Measurements from ENCODE around the gene TPRA1.

Gene TPRA1

GRCh38 chr3:127593178-127593577 lies 2.6 kb upstream of the TPRA1 start:
- DNase-seq (ENCODE audit: low read depth in 2 of 3, low spot score in 1 of 3): no peak

DNA sequence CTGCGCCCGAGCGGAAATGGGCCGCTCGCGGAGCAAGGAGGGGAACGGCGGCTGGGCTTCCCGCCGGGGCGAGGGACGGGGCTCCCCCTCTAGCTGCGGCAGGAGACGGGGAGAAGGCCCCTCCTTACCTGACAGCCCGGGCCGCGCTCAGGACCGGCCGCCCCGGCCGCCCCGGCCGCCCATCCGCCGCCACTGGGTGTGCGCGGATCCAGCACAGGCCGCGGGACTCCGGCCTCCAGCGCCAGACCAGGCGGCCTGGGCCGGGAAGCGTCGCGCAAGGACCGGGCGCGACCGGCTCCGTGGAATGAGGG lies 296 bp downstream of the TPRA1 start:
- DNase-seq (ENCODE audit: low read depth in 2 of 3, low spot score in 1 of 3): peak in 1 of 3 donors; percentile 20

DNA sequence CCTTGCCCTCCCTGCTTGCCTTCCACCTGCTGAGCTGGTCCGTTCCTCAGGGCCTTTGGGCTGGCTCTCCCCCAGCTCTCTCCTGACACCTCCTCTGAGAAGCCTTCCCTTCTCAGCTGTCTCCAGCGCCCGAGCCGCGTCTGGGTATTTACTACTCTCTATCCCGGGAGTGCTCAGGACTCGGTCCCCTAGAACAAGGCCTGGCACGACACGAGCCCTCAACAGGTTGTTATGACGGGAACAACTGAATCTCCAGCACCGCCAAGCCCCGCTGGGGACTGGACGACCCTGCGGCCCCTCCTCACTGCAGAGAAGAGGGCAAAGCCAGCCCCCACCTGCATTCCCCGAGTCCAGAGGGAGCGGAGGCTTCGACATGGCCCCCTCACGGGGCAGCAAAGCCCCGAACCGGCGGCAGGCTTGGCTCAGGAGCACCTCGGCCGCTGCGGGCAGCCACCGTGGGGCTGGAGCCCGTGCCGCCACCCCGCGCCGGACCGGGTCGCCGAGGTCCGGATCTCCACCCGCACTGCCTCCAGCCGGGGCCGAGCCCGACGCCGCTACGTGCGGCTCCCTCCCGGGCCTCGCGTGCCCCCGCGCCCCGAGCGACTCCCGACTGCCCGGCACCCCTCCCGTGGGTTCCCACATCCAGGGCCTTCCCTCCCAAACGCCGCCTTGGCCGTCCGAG lies 792 bp downstream of the TPRA1 start:
- DNase-seq (ENCODE audit: low read depth in 2 of 3, low spot score in 1 of 3): no peak

GRCh38 chr3:127588806-127589577 lies 1.5 kb downstream of the TPRA1 start:
- no peak for DNase-seq (ENCODE audit: low read depth in 2 of 3, low spot score in 1 of 3)

- no peak for DNase-seq (ENCODE audit: low read depth in 2 of 3, low spot score in 1 of 3)
These were observed 2.7 kb downstream of the TPRA1 start for GRCh38 chr3:127587876-127588275.

- DNase-seq (ENCODE audit: low read depth in 2 of 3, low spot score in 1 of 3): no peak
These were observed 4.6 kb downstream of the TPRA1 start for GRCh38 chr3:127585813-127586413.

- no peak for DNase-seq (ENCODE audit: low read depth in 2 of 3, low spot score in 1 of 3)
These were observed 5.2 kb downstream of the TPRA1 start for GRCh38 chr3:127585163-127585812.

DNA sequence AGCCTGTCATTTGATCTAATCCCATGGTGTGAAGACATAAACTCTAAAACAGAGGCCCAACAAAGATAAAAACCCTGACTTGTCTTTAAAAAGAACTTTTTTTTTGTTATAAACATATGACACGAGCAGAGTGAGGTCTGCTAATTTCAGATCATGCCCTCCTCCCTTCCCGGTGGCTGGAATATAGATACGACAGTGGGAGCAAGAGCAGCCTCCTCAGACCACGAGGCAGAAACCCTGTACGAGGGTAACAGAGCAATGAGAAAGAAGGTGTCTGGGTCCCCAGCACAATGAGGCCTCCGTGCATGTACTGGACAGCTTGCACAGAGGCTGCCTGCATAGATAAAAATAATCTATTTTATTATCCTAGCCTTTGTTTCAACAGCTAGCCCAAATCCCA lies 5.8 kb downstream of the TPRA1 start:
- DNase-seq (ENCODE audit: low read depth in 2 of 3, low spot score in 1 of 3): no peak

DNA sequence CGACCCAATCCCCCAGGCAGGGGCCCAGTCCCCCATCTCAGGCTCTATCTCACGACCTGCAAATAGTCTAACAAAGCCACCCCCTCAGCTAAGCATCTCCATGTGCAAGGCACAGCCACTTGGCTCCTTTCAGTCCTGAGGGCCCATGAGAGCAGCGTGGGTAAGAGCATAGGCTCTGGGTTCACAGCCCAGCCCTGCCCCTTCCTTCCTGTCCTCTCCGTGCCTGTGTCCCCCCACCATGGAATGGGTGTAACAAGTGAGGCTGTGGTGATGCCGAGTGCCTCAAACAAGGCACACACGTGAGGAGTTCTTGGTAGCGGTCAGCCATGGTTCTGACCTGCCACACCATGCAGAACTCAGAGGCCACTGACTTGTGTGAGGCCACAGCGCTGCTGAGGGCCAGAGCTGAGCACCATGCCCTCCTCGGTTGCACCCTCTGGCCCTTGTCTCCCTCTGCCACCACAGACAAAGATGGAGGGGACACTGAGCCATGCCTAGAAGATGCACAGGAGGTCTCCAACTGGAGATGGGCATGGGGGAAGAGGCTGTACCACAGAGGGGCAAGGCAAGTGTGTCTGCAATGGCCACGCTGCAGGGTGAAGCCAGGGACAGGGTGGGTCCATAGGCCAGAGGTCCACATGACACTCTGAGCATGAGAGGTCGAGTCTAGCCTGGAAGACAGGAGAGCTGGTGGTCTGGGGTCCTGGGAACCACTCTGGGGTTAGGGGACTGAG lies 10.0 kb downstream of the TPRA1 start:
- no peak for DNase-seq (ENCODE audit: low read depth in 2 of 3, low spot score in 1 of 3)

DNA sequence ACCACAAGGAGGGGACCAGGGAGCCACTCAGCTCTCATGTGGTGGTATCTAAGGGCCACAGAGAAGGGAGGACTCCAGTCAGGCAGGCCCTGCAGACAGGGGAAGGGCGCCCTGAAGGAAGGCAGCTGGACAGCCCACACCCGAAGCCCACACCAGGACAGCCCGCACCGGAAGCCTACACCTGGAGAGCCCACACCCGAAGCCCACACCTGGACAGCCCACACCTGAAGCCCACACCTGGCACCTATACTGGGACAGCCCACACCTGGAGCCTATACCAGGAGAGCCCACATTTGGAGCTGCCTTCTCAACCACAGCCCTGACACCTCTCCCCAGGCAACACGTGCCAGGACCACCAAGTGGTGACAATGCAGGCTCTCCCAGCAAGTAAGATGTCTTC lies 11.7 kb downstream of the TPRA1 start:
- DNase-seq (ENCODE audit: low read depth in 2 of 3, low spot score in 1 of 3): no peak

- DNase-seq (ENCODE audit: low read depth in 2 of 3, low spot score in 1 of 3): no peak
These were observed 12.4 kb downstream of the TPRA1 start for GRCh38 chr3:127578168-127578567.

DNA sequence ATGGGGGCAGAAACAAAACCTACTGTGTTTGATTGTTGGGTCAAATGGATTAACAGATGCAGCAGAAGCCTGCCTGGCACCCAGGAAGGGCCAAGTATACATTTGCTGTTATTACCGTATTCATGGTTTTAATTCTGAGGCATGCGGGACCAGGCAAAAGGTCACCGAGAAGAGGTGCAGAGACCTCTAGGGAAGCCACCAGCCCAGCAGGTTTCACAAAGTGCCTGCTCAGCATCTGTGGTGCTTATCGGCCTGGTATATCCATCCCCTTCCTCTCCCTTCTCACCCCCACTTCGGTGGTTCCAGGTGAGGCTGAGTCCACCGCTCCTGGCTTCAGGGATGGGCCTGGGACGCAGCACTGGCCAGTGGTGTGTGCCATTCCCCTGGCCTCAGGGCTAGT lies 13.1 kb downstream of the TPRA1 start:
- DNase-seq (ENCODE audit: low read depth in 2 of 3, low spot score in 1 of 3): no peak

DNA sequence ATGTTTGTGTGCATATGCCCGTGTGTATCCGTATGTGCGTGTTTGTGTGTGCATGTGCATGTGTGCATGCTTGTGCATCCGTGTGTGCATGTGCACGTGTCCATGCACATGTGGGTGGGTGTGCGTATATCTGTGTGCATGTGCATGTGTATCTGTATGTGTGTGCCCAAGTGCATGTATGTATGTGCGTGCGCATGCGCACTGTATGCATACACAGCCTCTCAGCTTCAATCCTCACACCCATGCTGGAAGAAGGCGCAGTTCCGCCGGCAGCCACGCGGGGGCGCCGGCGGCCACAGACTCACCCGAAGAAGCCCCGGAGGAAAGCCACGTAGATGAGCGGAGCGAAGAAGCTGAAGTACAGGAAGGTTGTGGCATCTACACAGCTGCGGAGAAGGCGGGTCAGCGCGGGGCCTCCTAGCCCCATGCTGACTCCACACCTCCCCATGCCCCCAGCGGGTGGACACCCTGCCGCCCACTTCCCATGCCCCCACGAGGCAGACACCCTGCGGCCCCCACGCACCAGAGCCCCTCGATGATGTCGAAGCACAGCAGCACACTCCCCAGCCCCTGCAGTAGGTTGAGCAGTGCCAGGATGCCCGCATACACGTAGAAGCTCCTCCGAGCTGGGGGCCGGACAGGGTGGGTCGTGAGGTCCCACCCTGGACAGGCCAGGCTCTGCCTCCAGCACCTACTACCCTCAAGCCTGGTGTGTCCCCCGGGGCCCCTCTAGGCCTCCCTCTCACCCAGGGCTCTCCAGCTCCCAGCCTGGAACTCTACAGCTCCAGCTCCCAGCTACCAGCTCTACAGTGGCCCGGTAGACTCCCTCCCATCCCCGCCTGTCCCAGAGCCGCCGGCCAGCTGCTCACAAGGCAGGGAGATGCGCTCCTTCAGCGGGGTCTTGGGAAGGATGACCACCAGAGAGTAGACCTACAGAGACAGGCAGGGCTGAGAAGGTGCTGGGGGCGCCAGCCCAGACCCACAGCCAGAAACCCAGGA lies 15.4 kb downstream of the TPRA1 start:
- DNase-seq (ENCODE audit: low read depth in 2 of 3, low spot score in 1 of 3): peak; percentile 74 to 79 (median 78)

DNA sequence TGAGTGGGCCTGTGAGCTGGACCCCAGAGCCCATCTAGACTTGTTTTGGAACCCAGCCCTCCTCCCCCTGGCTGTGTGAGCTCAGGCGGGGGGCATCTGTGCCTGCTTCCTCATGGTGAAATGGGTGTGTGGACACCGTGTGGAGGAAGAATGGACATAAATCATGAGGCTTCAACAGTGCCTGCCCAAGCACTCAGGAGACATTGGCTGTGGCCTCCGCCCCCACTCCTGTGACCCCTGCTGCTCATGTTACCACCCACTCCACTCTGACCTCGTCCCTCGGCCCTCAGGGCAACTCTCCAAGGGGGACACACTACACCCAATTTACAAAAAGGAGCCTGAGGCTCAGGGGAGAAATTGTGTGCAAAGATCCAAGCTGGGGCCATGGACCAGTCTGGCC lies 16.6 kb downstream of the TPRA1 start:
- no peak for DNase-seq (ENCODE audit: low read depth in 2 of 3, low spot score in 1 of 3)

DNA sequence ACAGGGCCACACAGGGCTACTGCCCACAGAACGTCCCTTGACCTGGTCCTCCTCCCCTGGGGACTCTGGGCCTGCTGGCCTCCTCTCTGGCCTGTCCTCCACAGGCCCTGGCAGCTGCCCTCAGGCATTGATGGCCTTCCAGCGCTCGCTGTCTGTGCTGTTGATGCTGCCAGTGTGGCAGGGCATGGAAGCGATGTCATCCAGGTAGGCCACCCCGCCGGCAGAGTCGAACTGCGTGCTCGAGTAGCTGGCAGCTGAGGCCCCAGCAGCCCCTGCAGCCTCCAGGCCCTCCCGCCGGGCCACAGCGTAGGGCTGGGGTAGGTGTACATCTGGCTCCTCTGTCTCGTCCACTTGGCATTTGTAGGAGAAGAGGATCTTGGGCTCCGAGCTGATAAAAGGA lies 17.1 kb downstream of the TPRA1 start:
- DNase-seq (ENCODE audit: low read depth in 2 of 3, low spot score in 1 of 3): no peak

DNA sequence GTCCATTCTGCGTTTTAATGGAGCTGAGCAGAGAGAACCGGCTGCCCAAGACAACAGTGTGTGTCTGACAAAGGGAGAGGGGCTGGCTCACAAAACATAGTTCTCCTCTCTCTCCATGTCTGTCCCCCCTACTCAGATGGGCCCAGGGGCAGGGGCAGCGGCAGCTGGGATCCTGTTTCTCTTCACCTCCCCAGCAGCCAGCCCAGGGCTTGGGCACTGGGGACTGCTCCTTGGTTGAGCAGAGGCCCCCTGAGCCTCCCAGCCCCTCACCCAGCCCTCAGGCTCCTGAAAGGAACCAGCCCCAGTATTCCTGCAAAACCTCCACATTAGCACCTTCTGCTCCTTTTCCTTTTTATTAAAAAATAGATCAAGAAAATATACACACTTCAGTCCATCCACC lies 17.8 kb downstream of the TPRA1 start:
- no peak for DNase-seq (ENCODE audit: low read depth in 2 of 3, low spot score in 1 of 3)

DNA sequence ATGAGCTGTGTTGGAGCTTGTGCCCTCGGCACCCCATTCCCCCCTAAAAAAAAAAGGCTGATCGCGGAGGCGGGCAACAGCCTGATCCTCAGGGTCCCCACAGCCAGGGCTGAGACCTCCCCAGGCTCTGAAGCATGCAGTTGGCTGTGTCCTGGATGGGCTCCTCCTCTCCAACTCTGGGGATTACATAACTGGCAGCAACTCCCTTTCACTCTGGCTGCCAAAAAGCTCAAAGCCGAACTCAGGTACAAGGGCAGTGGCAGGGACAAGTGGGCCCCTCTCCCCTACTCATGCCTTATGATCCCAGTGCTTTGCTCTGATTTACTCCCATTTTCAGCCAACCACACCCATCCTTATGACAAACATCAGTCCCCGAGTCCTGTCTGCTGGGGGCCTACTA lies 18.3 kb downstream of the TPRA1 start:
- DNase-seq (ENCODE audit: low read depth in 2 of 3, low spot score in 1 of 3): no peak

- no peak for DNase-seq (ENCODE audit: low read depth in 2 of 3, low spot score in 1 of 3)
These were observed 20.0 kb downstream of the TPRA1 start for GRCh38 chr3:127570520-127570919.

GRCh38 chr3:127569160-127569559 lies 21.4 kb downstream of the TPRA1 start:
- no peak for DNase-seq (ENCODE audit: low read depth in 2 of 3, low spot score in 1 of 3)

DNA sequence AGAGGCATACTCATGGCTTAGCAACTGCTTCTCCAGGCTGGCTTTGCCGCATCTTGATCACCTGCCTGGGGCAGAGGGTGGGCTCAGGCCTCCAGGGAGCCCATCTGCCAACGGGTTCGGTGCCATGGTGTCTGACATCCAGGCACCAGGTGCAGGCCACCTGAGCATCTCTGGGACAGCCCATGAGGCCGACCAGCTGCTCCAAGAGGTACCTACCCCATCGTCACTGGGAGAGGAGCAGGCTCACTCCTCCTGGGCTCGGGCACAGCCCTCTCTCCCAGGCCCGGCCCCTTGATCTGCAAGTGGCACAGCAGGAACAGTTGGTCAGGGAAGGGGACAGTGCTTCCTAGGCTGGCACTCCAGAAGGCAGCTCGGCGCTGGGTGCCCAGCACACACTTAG lies 21.9 kb downstream of the TPRA1 start:
- DNase-seq (ENCODE audit: low read depth in 2 of 3, low spot score in 1 of 3): no peak

Measured in stimulated activated CD4-positive, alpha-beta T cell treated with anti-CD3 and anti-CD28 coated beads, Interleukin-12 subunit alpha, Interleukin-12 subunit beta, amount 100 ng/mL, for 48 hours (primary cell).